GM06990 (cell line): ENCODE data around the gene PRSS35.
"Not testable (repeated sequence)": the region's sequence is repeated elsewhere in the genome, so short reads cannot be mapped to it uniquely, and the experiment has no call there.

Source experiments
- DNase-seq: peaks from one replicate; pipeline ENCODE4 v3.0.0-alpha.2; 2011; ENCODE audit not compliant: insufficient read length; ENCODE audit errors: extremely low read depth
- H3K27me3 ChIP-seq: replicated peaks from 2 replicates; pipeline ENCODE4 v1.6.0; 2011; ENCODE audit warnings: low read length; ENCODE audit not compliant: control insufficient read depth, insufficient read depth
- H3K36me3 ChIP-seq: 2 replicates; pipeline ENCODE4 v1.5.1; 2011; ENCODE audit warnings: low read length; ENCODE audit not compliant: control insufficient read depth, insufficient read depth
- H3K4me3 ChIP-seq: replicated peaks from 2 replicates; pipeline ENCODE4 v1.5.1; 2011; ENCODE audit warnings: low read depth, mild to moderate bottlenecking, control low read depth, low read length
- TF ChIP-seq, protein P1 (sequence below): IDR thresholded peaks from 2 replicates; pipeline ENCODE4 v1.5.1; 2011; ENCODE audit warnings: low read length, control low read depth, mild to moderate bottlenecking, inconsistent platforms; ENCODE audit not compliant: insufficient read depth, poor library complexity, severe bottlenecking

PRSS35 gene

DNA sequence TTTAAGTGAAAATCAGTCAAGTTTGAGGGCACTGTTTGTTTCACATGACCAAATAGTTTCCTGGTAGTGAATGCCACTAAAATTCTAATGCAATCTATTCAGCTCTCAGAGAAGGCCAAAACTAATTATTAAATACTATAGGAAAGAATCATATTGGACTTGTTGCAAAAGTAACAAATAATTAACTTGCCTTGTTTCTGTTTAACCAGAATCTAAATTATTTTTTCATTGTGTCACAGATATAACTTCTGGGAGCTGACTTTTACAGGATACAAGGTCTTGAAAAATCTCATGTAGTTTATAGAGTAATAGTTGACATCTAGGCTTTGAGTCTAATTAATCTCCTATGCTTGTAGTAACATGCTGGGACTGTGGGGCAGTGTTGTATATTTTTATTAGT is 44.5 kb downstream of the PRSS35 start:
- Histone ChIP-seq H3K36me3 (no peaks in the 10 kb centered on the region), H3K27me3 (no peaks in the 10 kb centered on the region), H3K4me3 (no peak overlapping the region)
- no peak for DNase-seq
- TF ChIP-seq, protein P1, sequence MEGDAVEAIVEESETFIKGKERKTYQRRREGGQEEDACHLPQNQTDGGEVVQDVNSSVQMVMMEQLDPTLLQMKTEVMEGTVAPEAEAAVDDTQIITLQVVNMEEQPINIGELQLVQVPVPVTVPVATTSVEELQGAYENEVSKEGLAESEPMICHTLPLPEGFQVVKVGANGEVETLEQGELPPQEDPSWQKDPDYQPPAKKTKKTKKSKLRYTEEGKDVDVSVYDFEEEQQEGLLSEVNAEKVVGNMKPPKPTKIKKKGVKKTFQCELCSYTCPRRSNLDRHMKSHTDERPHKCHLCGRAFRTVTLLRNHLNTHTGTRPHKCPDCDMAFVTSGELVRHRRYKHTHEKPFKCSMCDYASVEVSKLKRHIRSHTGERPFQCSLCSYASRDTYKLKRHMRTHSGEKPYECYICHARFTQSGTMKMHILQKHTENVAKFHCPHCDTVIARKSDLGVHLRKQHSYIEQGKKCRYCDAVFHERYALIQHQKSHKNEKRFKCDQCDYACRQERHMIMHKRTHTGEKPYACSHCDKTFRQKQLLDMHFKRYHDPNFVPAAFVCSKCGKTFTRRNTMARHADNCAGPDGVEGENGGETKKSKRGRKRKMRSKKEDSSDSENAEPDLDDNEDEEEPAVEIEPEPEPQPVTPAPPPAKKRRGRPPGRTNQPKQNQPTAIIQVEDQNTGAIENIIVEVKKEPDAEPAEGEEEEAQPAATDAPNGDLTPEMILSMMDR: no peak

DNA sequence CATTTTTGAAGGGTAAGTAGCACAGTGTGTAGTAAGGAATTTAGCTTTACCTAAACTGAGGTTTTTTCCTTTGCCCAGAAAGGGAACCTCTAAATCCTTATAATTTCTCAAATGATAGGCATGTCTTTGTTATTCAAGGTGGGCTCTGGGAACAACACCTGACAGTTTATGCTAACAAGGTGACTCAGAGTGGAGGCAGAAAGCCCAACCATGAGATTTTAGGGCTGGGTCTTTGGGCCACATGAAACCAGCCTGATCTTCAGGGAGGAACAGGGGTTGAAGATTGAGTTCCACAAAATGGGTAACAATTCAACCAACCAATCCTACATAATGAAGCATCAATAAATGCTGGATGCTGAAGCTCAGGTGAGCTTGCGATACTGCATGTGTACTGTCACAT is 46.6 kb downstream of the PRSS35 start:
- Histone ChIP-seq H3K4me3 (no peak overlapping the region), H3K36me3 (no peaks in the 10 kb centered on the region), H3K27me3 (no peaks in the 10 kb centered on the region)
- DNase-seq: no peak
- TF ChIP-seq, protein P1: no peak

DNA sequence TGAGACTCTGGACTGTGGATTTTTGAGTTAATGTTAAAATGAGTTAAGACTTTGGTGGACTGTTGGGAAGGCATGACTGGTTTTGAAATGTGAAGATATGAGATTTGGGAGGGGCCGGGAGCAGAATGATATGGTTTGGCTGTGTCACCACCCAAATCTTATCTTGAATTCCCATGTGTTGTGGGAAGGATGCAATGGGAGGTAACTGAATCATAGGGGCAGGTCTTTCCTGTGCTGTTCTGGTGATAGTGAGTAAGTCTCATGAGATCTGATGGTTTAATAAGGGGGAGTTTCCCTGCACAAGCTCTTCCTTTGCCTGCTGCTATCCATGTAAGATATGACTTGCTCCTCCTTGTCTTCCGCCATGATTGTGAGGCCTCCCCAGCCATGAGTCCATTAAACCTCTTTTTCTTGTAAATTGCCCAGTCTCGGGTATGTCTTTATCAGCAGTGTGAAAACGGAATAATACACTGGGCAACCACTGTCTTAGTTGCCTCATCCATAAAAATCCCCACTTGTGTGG is 59.4 kb downstream of the PRSS35 start:
- not testable (repeated sequence) for H3K4me3 ChIP-seq, H3K36me3 ChIP-seq, DNase-seq, H3K27me3 ChIP-seq

DNA sequence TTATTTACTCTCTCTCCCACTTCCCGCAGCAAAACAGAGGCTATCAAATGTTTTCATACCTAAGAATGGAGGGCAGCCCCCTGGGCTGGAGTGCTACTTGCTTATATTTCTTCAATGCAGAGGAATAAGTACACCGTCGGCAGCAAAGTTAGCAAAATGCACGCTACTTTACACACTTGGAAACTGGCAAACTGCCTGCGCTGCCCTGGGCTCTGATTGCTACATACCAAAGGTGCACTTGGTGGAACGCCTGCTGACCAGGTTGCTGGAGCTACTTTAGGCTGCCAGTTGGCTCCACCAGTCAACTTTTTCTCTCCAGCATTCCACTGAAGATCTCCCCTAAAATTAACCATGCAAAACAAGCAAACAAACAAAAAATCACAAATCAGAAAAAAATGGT is 62.4 kb downstream of the PRSS35 start:
- H3K27me3 ChIP-seq: no peaks in the 10 kb centered on the region
- TF ChIP-seq, protein P1: no peak
- H3K4me3 ChIP-seq: no peak overlapping the region
- no peaks in the 10 kb centered on the region for H3K36me3 ChIP-seq
- no peak for DNase-seq
